GM23248 (cell line): ENCODE measurements around the gene MECP2. TPM values are rescaled to one million over a fixed set of nuclear protein-coding genes. Genes with fewer than 3 reads are reported as not detected.
A peak's percentile ranks its signal among the peaks of the same experiment; 100 is the strongest.

Source experiments
- DNase-seq: peaks from one replicate; pipeline ENCODE4 v3.0.0-alpha.2; 2015
- H2AFZ ChIP-seq: fragments of 200-600 bp; sonication (generic); 2 replicates; pipeline ENCODE4 v1.6.1; 2016; ENCODE audit warnings: antibody characterized with exemption
- H3F3A ChIP-seq: fragments of 200-600 bp; sonication (generic); 2 replicates; pipeline ENCODE4 v1.6.1; 2016; ENCODE audit warnings: mild to moderate bottlenecking, antibody characterized with exemption, mixed run types; ENCODE audit not compliant: insufficient read depth
- H3K27ac ChIP-seq: fragments of 200-600 bp; sonication (generic); 2 replicates; pipeline ENCODE4 v1.5.1; 2016; ENCODE audit warnings: mild to moderate bottlenecking
- H3K27me3 ChIP-seq: fragments of 200-600 bp; sonication (generic); replicated peaks from 2 replicates; pipeline ENCODE4 v1.6.1; 2016; ENCODE audit warnings: mild to moderate bottlenecking; ENCODE audit not compliant: insufficient read depth
- H3K36me3 ChIP-seq: fragments of 200-600 bp; sonication (generic); 2 replicates; pipeline ENCODE4 v1.6.1; 2016; ENCODE audit warnings: low read depth, mild to moderate bottlenecking
- H3K4me1 ChIP-seq: fragments of 200-600 bp; sonication (generic); 2 replicates; pipeline ENCODE4 v1.6.1; 2016; ENCODE audit warnings: mild to moderate bottlenecking; ENCODE audit not compliant: insufficient read depth
- H3K4me2 ChIP-seq: fragments of 200-600 bp; sonication (generic); one replicate; pipeline ENCODE4 v1.6.1; 2016; ENCODE audit warnings: mild to moderate bottlenecking; ENCODE audit not compliant: unreplicated experiment
- H3K4me3 ChIP-seq: fragments of 200-600 bp; sonication (generic); 2 replicates; pipeline ENCODE4 v1.5.1; 2016; ENCODE audit warnings: mild to moderate bottlenecking
- H3K79me2 ChIP-seq: fragments of 200-600 bp; sonication (generic); 2 replicates; pipeline ENCODE4 v1.6.1; 2016; ENCODE audit warnings: mild to moderate bottlenecking; ENCODE audit not compliant: insufficient read depth
- H3K9ac ChIP-seq: fragments of 200-600 bp; sonication (generic); 2 replicates; pipeline ENCODE4 v1.6.1; 2016; ENCODE audit warnings: mild to moderate bottlenecking
- H3K9me2 ChIP-seq: fragments of 200-600 bp; sonication (generic); 2 replicates; pipeline ENCODE4 v1.6.1; 2016; ENCODE audit warnings: mixed run types, mild to moderate bottlenecking, moderate library complexity; ENCODE audit not compliant: insufficient read depth
- H3K9me3 ChIP-seq: fragments of 200-600 bp; sonication (generic); one replicate; pipeline ENCODE4 v1.6.1; 2017; ENCODE audit warnings: low read depth
- H4K20me1 ChIP-seq: fragments of 200-600 bp; sonication (generic); 2 replicates; pipeline ENCODE4 v1.6.0; 2016; ENCODE audit not compliant: insufficient read depth
- EZH2 ChIP-seq: fragments of 200-600 bp; sonication (generic); IDR thresholded peaks from 2 replicates; pipeline ENCODE4 v1.6.1; 2018; ENCODE audit warnings: antibody characterized with exemption, mild to moderate bottlenecking; ENCODE audit not compliant: insufficient read depth, poor library complexity, severe bottlenecking
- EZH2phosphoT487 ChIP-seq: fragments of 200-600 bp; sonication (generic); IDR thresholded peaks from 2 replicates; pipeline ENCODE4 v1.6.1; 2018; ENCODE audit warnings: antibody characterized with exemption, moderate library complexity, mild to moderate bottlenecking, low read depth; ENCODE audit not compliant: insufficient read depth
- WGBS, 2 experiments: methylation state at CpG; one replicate each; pipeline ENCODE4 v1.1.6; 2015 to 2017; ENCODE audit warnings: low lambda C conversion rate in 2 of 2, low coverage in 1 of 2; ENCODE audit errors: missing lambda C conversion rate in 2 of 2; 5-methylcytosine and 5-hydroxymethylcytosine counted together
- in situ Hi-C: fragments of 300-500 bp; cut with MboI; formaldehyde crosslinking; loops from 2 replicates; pipeline ENCODE4 v1.15.0; 2020
- polyA plus RNA-seq: library from polyadenylated mRNA; unstranded; fragments of >200 nt; fragmentation: Nextera tagmentation; extraction: Ambion mirVana; gene quantifications from 2 replicates; pipeline ENCODE4 v1.2.1, GENCODE V29; 2016
- total RNA-seq: library from RNA; depleted of rRNA; stranded (reverse); fragments of >200 nt; shearing (Covaris generic); gene quantifications from 2 replicates; pipeline ENCODE4 v1.2.3, GENCODE V29; 2014

The MECP2 gene
- total and polyA plus RNA-seq, 2 experiments from 2014 or later = 10.3 to 16.5 TPM

- no peak overlapping the region for H2AFZ ChIP-seq
- H3K4me1 ChIP-seq = no peaks in the 10 kb centered on the region
- H3K27me3 ChIP-seq = no peaks in the 10 kb centered on the region
- H3K9me2 ChIP-seq = no peaks in the 10 kb centered on the region
- H3K79me2 ChIP-seq = peaks cover 31% of the 10 kb centered on the region
- no peaks in the 10 kb centered on the region for H4K20me1 ChIP-seq
- no peaks in the 10 kb centered on the region for H3F3A ChIP-seq
- no peak overlapping the region for H3K9ac ChIP-seq
- no peak overlapping the region for H3K27ac ChIP-seq
- no peaks in the 10 kb centered on the region for H3K9me3 ChIP-seq
- 86 to 100% methylated on average over 9 to 13 of the region's 13 CpGs for WGBS, 2 experiments
- TF ChIP-seq EZH2 (no peak), EZH2phosphoT487 (no peak)
- in situ Hi-C loops = no loop called here
- H3K4me2 ChIP-seq = no peak overlapping the region
- H3K36me3 ChIP-seq = no peaks in the 10 kb centered on the region
- DNase-seq = no peak
- no peak overlapping the region for H3K4me3 ChIP-seq
These were observed 68.9 kb downstream of the MECP2 start for GRCh38 chrX:154028502-154029184.

GRCh38 chrX:154027986-154028385, 69.5 kb downstream of the MECP2 start:
- Histone ChIP-seq H4K20me1 (no peaks in the 10 kb centered on the region), H3K9ac (no peak overlapping the region), H3K9me3 (no peaks in the 10 kb centered on the region), H3K9me2 (no peaks in the 10 kb centered on the region), H2AFZ (no peak overlapping the region), H3F3A (no peaks in the 10 kb centered on the region), H3K79me2 (peaks cover 29% of the 10 kb centered on the region; the same call in 1 of the 2 replicates), H3K4me1 (no peaks in the 10 kb centered on the region), H3K27me3 (no peaks in the 10 kb centered on the region), H3K4me3 (no peak overlapping the region), H3K36me3 (no peaks in the 10 kb centered on the region), H3K4me2 (no peak overlapping the region), H3K27ac (no peak overlapping the region)
- in situ Hi-C loops = no loop called here
- 100% methylated on average over 1 of the region's 1 CpG for WGBS, 2 experiments
- no peak for DNase-seq
- TF ChIP-seq EZH2phosphoT487 = no peak
- no peak for TF ChIP-seq EZH2

GRCh38 chrX:154027022-154027402, 70.5 kb downstream of the MECP2 start:
- no peaks in the 10 kb centered on the region for H3K9me2 ChIP-seq
- no peak for DNase-seq
- in situ Hi-C loops = no loop called here

GRCh38 chrX:154026136-154027021, 71.1 kb downstream of the MECP2 start:
- H3K4me1 ChIP-seq = peaks cover 9% of the 10 kb centered on the region; the same call in 1 of the 2 replicates
- peak; percentile 47 for DNase-seq
- H3K36me3 ChIP-seq = no peaks in the 10 kb centered on the region
- TF ChIP-seq EZH2 (no peak), EZH2phosphoT487 (no peak)
- H3K9me3 ChIP-seq = no peaks in the 10 kb centered on the region
- H4K20me1 ChIP-seq = no peaks in the 10 kb centered on the region
- in situ Hi-C loops = no loop called here
- H3F3A ChIP-seq = peaks cover 10% of the 10 kb centered on the region; the same call in 1 of the 2 replicates
- peak overlapping the region; percentile 33; the same call in 1 of the 2 replicates for H3K9ac ChIP-seq
- no peaks in the 10 kb centered on the region for H3K27me3 ChIP-seq
- H3K27ac ChIP-seq = peak overlapping the region; percentile 39
- H3K9me2 ChIP-seq = no peaks in the 10 kb centered on the region
- H3K79me2 ChIP-seq = peaks cover 19% of the 10 kb centered on the region; the same call in 1 of the 2 replicates
- WGBS, 2 experiments = 51 to 54% methylated on average over 19 to 20 of the region's 21 CpGs
- no peak overlapping the region for H3K4me3 ChIP-seq
- H2AFZ ChIP-seq = no peak overlapping the region
- H3K4me2 ChIP-seq = no peak overlapping the region

More at GRCh38 chrX:154027022-154027402, 70.5 kb downstream of the MECP2 start:
- TF ChIP-seq EZH2 (no peak), EZH2phosphoT487 (no peak)
- Histone ChIP-seq H3K27me3 (no peaks in the 10 kb centered on the region), H3K4me3 (no peak overlapping the region), H3F3A (peaks cover 4% of the 10 kb centered on the region; the same call in 1 of the 2 replicates), H4K20me1 (no peaks in the 10 kb centered on the region), H3K4me1 (0 out of 2 replicates have a peak, but pooled peaks cover 3% of the 10 kb centered on the region), H2AFZ (no peak overlapping the region), H3K4me2 (no peak overlapping the region), H3K27ac (no peak overlapping the region), H3K9me3 (no peaks in the 10 kb centered on the region), H3K79me2 (peaks cover 20% of the 10 kb centered on the region; the same call in 1 of the 2 replicates), H3K9ac (no peak overlapping the region), H3K36me3 (no peaks in the 10 kb centered on the region)
- WGBS, 2 experiments = 74 to 89% methylated on average over 5 to 6 of the region's 6 CpGs
